Measurements from ENCODE around the gene TRABD2B.
"Not testable (repeated sequence)": the region's sequence is repeated elsewhere in the genome, so short reads cannot be mapped to it uniquely, and the experiment has no call there.

The TRABD2B gene

GRCh38 chr1:47963568-47964358 is 33.4 kb downstream of the TRABD2B start:
- no peak for DNase-seq

- no peak for DNase-seq
These were observed 34.3 kb downstream of the TRABD2B start for GRCh38 chr1:47962750-47963492.

GRCh38 chr1:47961835-47962234 is 35.4 kb downstream of the TRABD2B start:
- DNase-seq: not testable (repeated sequence)

- not testable (repeated sequence) for DNase-seq
These were observed 40.7 kb downstream of the TRABD2B start for GRCh38 chr1:47956491-47956890.

GRCh38 chr1:47953661-47954060 is 43.5 kb downstream of the TRABD2B start:
- DNase-seq: no peak

GRCh38 chr1:47951545-47952235 is 45.5 kb downstream of the TRABD2B start:
- no peak for DNase-seq

- DNase-seq: no peak
These were observed 46.2 kb downstream of the TRABD2B start for GRCh38 chr1:47951026-47951425.

GRCh38 chr1:47950471-47950870 is 46.7 kb downstream of the TRABD2B start:
- no peak for DNase-seq

GRCh38 chr1:47948126-47948525 is 49.1 kb downstream of the TRABD2B start:
- no peak for DNase-seq

- no peak for DNase-seq
These were observed 49.7 kb downstream of the TRABD2B start for GRCh38 chr1:47947531-47947930.

- DNase-seq: no peak
These were observed 52.6 kb downstream of the TRABD2B start for GRCh38 chr1:47944561-47944960.

- no peak for DNase-seq
These were observed 55.0 kb downstream of the TRABD2B start for GRCh38 chr1:47942240-47942629.

- DNase-seq: no peak
These were observed 55.5 kb downstream of the TRABD2B start for GRCh38 chr1:47941609-47942239.

GRCh38 chr1:47940779-47941178 is 56.4 kb downstream of the TRABD2B start:
- no peak for DNase-seq

GRCh38 chr1:47940326-47940725 is 56.9 kb downstream of the TRABD2B start:
- no peak for DNase-seq

- DNase-seq: no peak
These were observed 58.7 kb downstream of the TRABD2B start for GRCh38 chr1:47938520-47938919.

GRCh38 chr1:47937586-47938254 is 59.5 kb downstream of the TRABD2B start:
- DNase-seq: no peak

- DNase-seq: no peak
These were observed 60.2 kb downstream of the TRABD2B start for GRCh38 chr1:47936916-47937551.

- DNase-seq: no peak
These were observed 61.3 kb downstream of the TRABD2B start for GRCh38 chr1:47935856-47936255.

GRCh38 chr1:47935163-47935562 is 62.0 kb downstream of the TRABD2B start:
- DNase-seq: no peak

- no peak for DNase-seq
These were observed 62.9 kb downstream of the TRABD2B start for GRCh38 chr1:47934243-47934805.

GRCh38 chr1:47932743-47933142 is 64.4 kb downstream of the TRABD2B start:
- no peak for DNase-seq
